ENCODE measurements around the gene ANGPTL8. TPM values are rescaled to one million over a fixed set of nuclear protein-coding genes. Genes with fewer than 3 reads are reported as not detected.
A peak's percentile ranks its signal among the peaks of the same experiment; 100 is the strongest.

ANGPTL8 gene, protein sequence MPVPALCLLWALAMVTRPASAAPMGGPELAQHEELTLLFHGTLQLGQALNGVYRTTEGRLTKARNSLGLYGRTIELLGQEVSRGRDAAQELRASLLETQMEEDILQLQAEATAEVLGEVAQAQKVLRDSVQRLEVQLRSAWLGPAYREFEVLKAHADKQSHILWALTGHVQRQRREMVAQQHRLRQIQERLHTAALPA
- total RNA-seq (not detected), total RNA-seq (0 reads per million in 2 donors)

DNA sequence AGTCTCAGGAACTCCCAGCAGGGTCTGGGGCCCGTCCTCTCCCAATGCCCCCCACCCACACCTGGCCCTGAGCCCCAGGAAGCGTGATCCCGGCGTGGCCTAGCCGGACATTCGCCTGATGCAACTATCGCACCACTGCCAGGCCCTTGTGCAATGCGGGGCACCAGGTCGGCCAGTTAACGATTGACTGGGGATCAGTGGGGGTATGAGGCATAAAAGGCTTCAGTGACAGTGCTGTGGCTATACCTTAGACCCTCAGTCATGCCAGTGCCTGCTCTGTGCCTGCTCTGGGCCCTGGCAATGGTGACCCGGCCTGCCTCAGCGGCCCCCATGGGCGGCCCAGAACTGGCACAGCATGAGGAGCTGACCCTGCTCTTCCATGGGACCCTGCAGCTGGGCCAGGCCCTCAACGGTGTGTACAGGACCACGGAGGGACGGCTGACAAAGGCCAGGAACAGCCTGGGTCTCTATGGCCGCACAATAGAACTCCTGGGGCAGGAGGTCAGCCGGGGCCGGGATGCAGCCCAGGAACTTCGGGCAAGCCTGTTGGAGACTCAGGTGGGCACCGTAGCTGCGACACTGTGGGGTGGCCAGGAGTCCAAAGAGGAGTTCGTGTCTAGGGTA, at the start of gene ANGPTL8:
Gene ANGPTL8, plus strand, starts transcription at position 243 of the 624 bp plus-strand sequence. Its CDS starts 19 bp downstream, at position 262.
- Mint-ChIP-seq H3K27me3 (peaks cover 24% of the 10 kb centered on the region), H3K36me3 (ENCODE audit: low read depth) (no peaks in the 10 kb centered on the region), H3K4me3 (no peak within 1 kb of the TSS), H3K4me1 (peaks cover 6% of the 10 kb centered on the region), H3K27ac (no peak within 1 kb of the TSS)
- ATAC-seq (no peak), DNase-seq (no peak)
- H3K9me3 ChIP-seq (ENCODE audit: control insufficient read depth, low read length, poor library complexity, severe bottlenecking) = no peaks in the 10 kb centered on the region

- H3K4me1 Mint-ChIP-seq = peaks cover 1% of the 10 kb centered on the region
- no peaks in the 10 kb centered on the region for H3K36me3 Mint-ChIP-seq (ENCODE audit: low read depth)
- no peaks in the 10 kb centered on the region for H3K9me3 ChIP-seq (ENCODE audit: control insufficient read depth, low read length, poor library complexity, severe bottlenecking)
- peaks cover 3% of the 10 kb centered on the region for H3K27me3 Mint-ChIP-seq
- no peak for ATAC-seq
- no peak overlapping the region for H3K4me3 Mint-ChIP-seq
- no peak for DNase-seq
- H3K27ac Mint-ChIP-seq = no peak overlapping the region
These were observed 48.9 kb upstream of the ANGPTL8 start for GRCh38 chr19:11190501-11190900.

DNA sequence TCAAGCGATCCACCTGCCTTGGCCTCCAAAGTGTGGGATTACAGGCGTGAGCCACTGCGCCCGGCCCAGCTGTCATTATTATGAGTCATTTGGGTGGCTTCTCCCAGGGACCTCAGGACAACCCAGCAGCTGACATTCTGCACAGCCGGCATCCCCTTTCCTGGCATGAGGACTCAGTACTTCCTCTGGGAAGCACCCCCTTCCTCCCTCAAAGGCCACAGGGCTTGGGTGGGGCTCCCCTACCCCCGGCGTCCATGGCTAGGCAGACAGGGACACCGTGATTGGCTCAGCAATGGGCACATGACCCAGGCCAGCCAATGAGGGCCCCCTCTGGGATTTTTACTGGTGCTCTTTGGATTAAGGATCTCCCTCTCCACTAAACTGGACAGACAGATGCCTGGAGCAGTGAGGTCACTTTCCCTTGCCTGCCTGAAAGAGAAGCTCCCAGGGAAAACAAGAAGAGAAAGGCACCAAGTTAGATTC, 48.1 kb upstream of the ANGPTL8 start:
- no peak overlapping the region for H3K4me3 Mint-ChIP-seq
- no peaks in the 10 kb centered on the region for H3K36me3 Mint-ChIP-seq (ENCODE audit: low read depth)
- peaks cover 11% of the 10 kb centered on the region for H3K27me3 Mint-ChIP-seq

DNA sequence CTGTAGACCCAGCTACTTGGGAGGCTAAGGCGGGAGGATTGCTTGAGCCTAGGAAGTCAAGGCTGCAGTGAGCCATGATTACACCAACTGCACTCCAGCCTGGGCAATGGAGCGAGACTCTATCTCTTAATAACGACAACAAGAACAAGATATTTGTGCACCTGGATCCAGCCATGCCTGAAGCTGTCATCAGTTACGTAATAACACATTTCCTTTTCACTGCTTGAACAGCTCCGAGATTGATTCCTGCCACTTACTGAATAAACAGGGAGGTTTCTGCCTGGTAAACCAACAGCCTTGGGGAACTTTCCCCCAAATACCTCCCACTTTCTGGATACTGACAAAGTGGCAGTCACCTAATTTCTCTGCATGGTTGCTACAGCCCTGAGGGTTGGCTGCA, 47.5 kb upstream of the ANGPTL8 start:
- H3K27ac Mint-ChIP-seq = no peak overlapping the region
- H3K9me3 ChIP-seq (ENCODE audit: control insufficient read depth, low read length, poor library complexity, severe bottlenecking) = no peaks in the 10 kb centered on the region
- DNase-seq = no peak
- no peaks in the 10 kb centered on the region for H3K36me3 Mint-ChIP-seq (ENCODE audit: low read depth)
- H3K27me3 Mint-ChIP-seq = peaks cover 13% of the 10 kb centered on the region
- peaks cover 9% of the 10 kb centered on the region for H3K4me1 Mint-ChIP-seq
- ATAC-seq = no peak
- H3K4me3 Mint-ChIP-seq = no peak overlapping the region

More for the DNA sequence above, 48.1 kb upstream of the ANGPTL8 start:
- ATAC-seq (no peak), DNase-seq (no peak)
- Mint-ChIP-seq H3K27ac (no peak overlapping the region), H3K4me1 (peaks cover 5% of the 10 kb centered on the region)
- no peaks in the 10 kb centered on the region for H3K9me3 ChIP-seq (ENCODE audit: control insufficient read depth, low read length, poor library complexity, severe bottlenecking)

DNA sequence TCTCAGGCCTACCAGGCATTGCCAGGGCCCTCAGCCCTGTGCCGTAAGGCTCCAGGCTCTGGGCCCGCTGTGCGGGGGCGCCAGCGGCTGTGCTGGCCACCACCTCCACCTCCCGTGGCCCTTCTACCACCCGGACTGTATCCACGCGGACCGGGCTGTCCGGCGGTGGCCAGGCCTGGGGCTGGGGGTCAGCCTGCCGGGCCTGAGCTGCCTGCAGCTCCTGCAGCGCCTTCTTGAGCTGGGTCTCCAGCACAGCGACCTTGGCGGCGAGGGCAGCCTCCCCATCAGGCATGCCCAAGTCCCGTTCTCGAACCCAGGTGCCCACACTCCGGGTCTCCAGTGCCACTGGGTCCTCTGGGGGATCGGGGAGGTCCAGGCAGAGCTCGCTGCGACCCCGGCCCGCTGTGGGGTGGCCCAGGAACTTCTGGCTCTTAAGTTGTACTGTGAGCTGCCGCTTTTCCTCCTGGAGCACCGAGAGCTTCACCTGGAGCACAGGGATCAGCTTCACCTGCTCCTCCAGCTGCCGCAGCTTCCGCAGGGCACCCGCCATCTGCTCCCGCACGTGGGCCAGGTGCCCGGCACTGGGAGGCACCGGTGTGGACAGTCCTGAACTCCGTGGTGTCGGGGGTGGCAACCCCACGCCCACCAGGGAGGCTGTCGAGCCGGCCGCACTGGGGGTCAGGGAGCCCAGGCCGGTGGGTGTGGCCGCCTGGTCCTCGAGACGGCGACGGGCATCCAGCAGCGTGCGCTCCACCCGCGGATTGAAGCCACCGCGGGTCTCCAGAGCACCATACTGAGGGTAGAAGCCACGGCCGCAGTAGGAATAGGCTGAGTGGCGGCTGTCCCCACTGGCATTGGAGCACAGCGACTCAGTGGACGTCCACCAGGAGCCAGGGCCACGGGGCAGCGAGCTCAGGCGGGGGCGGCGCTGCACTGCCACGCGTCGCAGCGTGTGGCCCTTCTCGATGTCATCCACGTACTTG, 46.2 kb upstream of the ANGPTL8 start:
- DNase-seq (no peak), ATAC-seq (no peak)
- H3K9me3 ChIP-seq (ENCODE audit: control insufficient read depth, low read length, poor library complexity, severe bottlenecking) = no peaks in the 10 kb centered on the region
- peaks cover 9% of the 10 kb centered on the region for H3K4me1 Mint-ChIP-seq
- peaks cover 13% of the 10 kb centered on the region for H3K27me3 Mint-ChIP-seq
- no peak overlapping the region for H3K4me3 Mint-ChIP-seq
- no peak overlapping the region for H3K27ac Mint-ChIP-seq
- H3K36me3 Mint-ChIP-seq (ENCODE audit: low read depth) = no peaks in the 10 kb centered on the region

DNA sequence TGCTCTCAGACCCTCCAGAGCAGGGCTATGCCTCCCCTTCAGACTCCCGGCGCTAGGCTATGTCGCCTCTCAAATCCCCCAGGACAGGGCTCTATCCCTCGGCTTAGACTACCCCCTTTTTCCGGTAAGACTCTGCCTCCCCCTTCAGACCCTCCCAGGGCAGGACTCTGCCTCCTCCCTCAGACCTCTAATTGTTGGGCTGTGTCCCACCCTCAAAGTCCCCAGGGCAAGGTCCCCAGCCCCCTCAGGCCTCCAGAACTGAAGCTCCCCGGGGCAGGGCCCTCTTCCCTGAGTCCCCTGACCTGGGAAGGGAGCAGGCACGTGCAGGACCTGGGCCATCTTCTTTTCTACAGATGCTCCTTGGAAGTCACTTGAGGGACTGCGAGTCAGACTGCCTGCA, 45.2 kb upstream of the ANGPTL8 start:
- peaks cover 9% of the 10 kb centered on the region for H3K4me1 Mint-ChIP-seq
- no peaks in the 10 kb centered on the region for H3K9me3 ChIP-seq (ENCODE audit: control insufficient read depth, low read length, poor library complexity, severe bottlenecking)
- no peak overlapping the region for H3K27ac Mint-ChIP-seq
- H3K27me3 Mint-ChIP-seq = peaks cover 13% of the 10 kb centered on the region
- H3K36me3 Mint-ChIP-seq (ENCODE audit: low read depth) = no peaks in the 10 kb centered on the region
- ATAC-seq (no peak), DNase-seq (no peak)
- H3K4me3 Mint-ChIP-seq = no peak overlapping the region

- no peaks in the 10 kb centered on the region for H3K36me3 Mint-ChIP-seq (ENCODE audit: low read depth)
- no peak for DNase-seq
- peaks cover 13% of the 10 kb centered on the region for H3K27me3 Mint-ChIP-seq
- no peaks in the 10 kb centered on the region for H3K9me3 ChIP-seq (ENCODE audit: control insufficient read depth, low read length, poor library complexity, severe bottlenecking)
- H3K4me3 Mint-ChIP-seq = peak overlapping the region; percentile 81
- no peak for ATAC-seq
- peaks cover 9% of the 10 kb centered on the region for H3K4me1 Mint-ChIP-seq
- no peak overlapping the region for H3K27ac Mint-ChIP-seq
These were observed 44.5 kb upstream of the ANGPTL8 start for GRCh38 chr19:11194656-11195558.

DNA sequence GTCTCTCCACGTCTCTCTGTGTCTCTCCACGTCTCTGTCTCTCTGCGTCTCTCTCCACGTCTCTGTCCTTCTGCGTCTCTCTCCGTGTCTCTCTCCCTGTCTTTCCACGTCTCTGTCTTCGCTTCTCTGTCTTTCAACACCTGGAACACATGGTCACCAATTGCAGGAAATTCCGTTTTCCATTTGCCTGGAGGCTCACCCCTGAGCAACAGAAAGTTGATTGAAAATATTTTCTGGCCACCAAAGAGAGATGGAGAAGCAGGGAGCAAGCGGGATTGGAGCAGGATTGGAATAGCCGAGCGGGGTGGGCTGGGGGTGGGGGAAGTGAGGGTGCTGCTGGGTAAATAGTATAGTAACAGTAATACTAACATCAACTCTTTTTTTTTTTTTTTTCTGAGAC, 43.7 kb upstream of the ANGPTL8 start:
- H3K27me3 Mint-ChIP-seq = peaks cover 13% of the 10 kb centered on the region
- no peaks in the 10 kb centered on the region for H3K9me3 ChIP-seq (ENCODE audit: control insufficient read depth, low read length, poor library complexity, severe bottlenecking)
- peak overlapping the region; percentile 81 for H3K4me3 Mint-ChIP-seq
- ATAC-seq (no peak), DNase-seq (no peak)
- H3K36me3 Mint-ChIP-seq (ENCODE audit: low read depth) = no peaks in the 10 kb centered on the region
- peaks cover 9% of the 10 kb centered on the region for H3K4me1 Mint-ChIP-seq
- H3K27ac Mint-ChIP-seq = no peak overlapping the region

- peak overlapping the region; percentile 81 for H3K4me3 Mint-ChIP-seq
- peaks cover 9% of the 10 kb centered on the region for H3K4me1 Mint-ChIP-seq
- DNase-seq (no peak), ATAC-seq (peak; percentile 6)
- H3K27ac Mint-ChIP-seq = no peak overlapping the region
- H3K27me3 Mint-ChIP-seq = peaks cover 13% of the 10 kb centered on the region
- no peaks in the 10 kb centered on the region for H3K9me3 ChIP-seq (ENCODE audit: control insufficient read depth, low read length, poor library complexity, severe bottlenecking)
- no peaks in the 10 kb centered on the region for H3K36me3 Mint-ChIP-seq (ENCODE audit: low read depth)
These were observed 42.8 kb upstream of the ANGPTL8 start for GRCh38 chr19:11196406-11197287.

DNA sequence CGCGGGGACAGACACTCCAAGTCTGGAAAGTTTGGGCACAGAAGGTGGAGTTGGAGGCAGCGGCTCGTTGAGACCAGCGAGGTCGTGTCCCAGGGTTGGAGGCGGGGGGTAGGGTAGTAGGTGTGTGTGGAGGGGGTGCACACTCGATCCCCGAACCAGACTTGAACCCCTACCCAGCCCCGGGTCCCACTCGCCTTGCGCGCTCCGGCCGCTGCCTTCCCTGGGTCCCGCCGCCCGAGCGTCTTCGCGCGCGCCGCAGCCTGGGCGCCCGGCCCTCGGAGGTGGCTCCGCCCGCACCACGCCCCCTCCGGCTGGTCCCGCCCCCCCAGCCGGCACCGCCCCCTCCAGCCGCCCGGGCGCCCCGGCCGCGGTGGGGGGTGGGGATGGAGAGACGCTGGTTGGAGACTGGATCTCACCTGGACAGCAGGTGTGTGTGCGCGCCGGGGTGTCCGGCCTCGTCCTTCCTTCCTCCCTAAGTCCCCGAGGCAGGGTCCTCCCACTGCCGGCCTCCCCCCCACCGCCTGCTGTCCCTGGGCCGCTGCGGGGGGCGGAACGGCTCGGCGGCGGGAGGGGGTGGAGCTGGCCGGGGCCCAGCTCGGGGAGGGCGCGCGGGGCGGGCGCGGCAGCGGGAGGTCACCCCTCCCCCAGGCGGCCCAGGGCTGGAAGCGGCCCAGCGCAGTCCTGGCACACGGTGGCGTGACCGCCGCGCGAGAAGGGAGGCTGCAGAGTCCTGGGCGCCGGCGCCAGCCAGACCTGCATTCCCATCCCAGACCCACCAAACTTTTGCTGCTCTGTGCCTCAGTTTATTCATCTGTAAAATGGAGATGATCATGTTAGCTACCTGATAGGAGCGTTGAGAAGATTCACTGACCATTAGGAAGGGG, 41.9 kb upstream of the ANGPTL8 start, which contains the start of gene KANK2:
Gene KANK2, minus strand, starts transcription at position 255 of the 884 bp plus-strand sequence. CDS start 3,034 bp downstream, outside the sequence.
- peak; percentile 94 for ATAC-seq
- H3K36me3 Mint-ChIP-seq (ENCODE audit: low read depth) = no peaks in the 10 kb centered on the region
- H3K9me3 ChIP-seq (ENCODE audit: control insufficient read depth, low read length, poor library complexity, severe bottlenecking) = no peaks in the 10 kb centered on the region
- peaks cover 16% of the 10 kb centered on the region for H3K27me3 Mint-ChIP-seq
- peak; percentile 65 to 71 (median 67) for DNase-seq
- peaks cover 9% of the 10 kb centered on the region for H3K4me1 Mint-ChIP-seq
- H3K27ac Mint-ChIP-seq = no peak within 1 kb of the TSS
- peak within 1 kb of the TSS; percentile 81 for H3K4me3 Mint-ChIP-seq

- ATAC-seq = no peak
- peaks cover 22% of the 10 kb centered on the region for H3K27me3 Mint-ChIP-seq
- no peaks in the 10 kb centered on the region for H3K9me3 ChIP-seq (ENCODE audit: control insufficient read depth, low read length, poor library complexity, severe bottlenecking)
- H3K4me1 Mint-ChIP-seq = peaks cover 10% of the 10 kb centered on the region
- peak overlapping the region; percentile 76 for H3K4me3 Mint-ChIP-seq
- no peaks in the 10 kb centered on the region for H3K36me3 Mint-ChIP-seq (ENCODE audit: low read depth)
- DNase-seq = no peak
- no peak overlapping the region for H3K27ac Mint-ChIP-seq
These were observed 41.3 kb upstream of the ANGPTL8 start for GRCh38 chr19:11198175-11198534.

Data from T-helper 17 cell (primary cell).